RPMI7951 (cell line): ENCODE data around the gene MXD4. TPM values are rescaled to one million over a fixed set of nuclear protein-coding genes. Genes with fewer than 3 reads are reported as not detected.

Source experiments
- DNase-seq: peaks from one replicate; pipeline ENCODE4 v3.0.0-alpha.2; 2012; ENCODE audit warnings: low read depth
- total RNA-seq: library from RNA; depleted of rRNA; stranded (reverse); fragments of >200 nt; shearing (Covaris generic); gene quantifications from 2 replicates; pipeline ENCODE4 v1.2.3, GENCODE V29; 2014; rRNA removed

MXD4 gene, protein sequence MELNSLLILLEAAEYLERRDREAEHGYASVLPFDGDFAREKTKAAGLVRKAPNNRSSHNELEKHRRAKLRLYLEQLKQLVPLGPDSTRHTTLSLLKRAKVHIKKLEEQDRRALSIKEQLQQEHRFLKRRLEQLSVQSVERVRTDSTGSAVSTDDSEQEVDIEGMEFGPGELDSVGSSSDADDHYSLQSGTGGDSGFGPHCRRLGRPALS
- total RNA-seq, result 16.2 and 17.2 TPM in 2 replicates

DNA sequence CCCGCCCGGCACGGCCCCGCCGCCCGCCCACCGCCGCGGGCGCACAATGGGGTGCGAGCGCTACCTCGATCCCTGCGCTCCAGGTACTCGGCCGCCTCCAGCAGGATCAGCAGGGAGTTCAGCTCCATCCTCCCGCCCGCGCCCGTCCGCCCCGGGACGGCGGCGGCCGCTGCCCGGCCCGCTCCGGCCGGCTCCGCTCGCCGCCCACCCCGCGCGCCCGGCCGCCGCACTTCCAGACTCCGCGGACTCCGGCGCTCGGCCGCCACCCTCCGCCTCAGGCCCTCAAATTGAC, at the start of gene MXD4:
Gene MXD4 (minus strand): TSS at position 257 of the 292 bp plus-strand sequence. CDS start 129 bp downstream, at position 128.
- DNase-seq, result no peak

DNA sequence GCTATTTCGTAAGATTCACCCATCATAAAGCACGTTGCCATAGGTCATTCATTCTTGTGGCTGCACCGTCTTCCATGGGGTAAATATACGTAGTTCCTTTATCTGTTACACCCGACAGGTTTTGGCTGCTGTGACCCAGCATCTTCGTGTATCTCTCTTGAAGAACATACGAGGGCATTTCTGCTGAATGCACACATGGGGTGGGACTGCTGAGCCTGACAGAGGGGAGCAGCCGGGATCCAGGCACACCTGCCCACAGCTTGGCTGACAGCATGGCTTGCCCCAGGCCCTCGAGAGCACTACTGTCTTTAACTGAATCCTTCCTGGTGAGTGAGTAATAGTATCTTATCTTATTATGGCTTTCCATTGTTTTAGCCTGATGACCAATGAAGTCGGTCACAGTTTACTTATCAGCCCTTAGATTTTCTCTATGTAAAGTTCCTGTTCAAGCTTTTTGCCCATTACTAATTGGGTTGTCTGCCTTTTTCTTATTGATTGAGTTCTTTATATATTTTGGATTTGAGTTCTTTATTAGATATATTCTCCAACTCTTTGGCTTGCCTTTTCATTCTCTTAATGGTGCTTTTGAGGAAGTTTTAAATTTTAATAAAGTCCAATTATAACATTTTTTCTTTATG, 45.0 kb upstream of the MXD4 start:
- no peak for DNase-seq

DNA sequence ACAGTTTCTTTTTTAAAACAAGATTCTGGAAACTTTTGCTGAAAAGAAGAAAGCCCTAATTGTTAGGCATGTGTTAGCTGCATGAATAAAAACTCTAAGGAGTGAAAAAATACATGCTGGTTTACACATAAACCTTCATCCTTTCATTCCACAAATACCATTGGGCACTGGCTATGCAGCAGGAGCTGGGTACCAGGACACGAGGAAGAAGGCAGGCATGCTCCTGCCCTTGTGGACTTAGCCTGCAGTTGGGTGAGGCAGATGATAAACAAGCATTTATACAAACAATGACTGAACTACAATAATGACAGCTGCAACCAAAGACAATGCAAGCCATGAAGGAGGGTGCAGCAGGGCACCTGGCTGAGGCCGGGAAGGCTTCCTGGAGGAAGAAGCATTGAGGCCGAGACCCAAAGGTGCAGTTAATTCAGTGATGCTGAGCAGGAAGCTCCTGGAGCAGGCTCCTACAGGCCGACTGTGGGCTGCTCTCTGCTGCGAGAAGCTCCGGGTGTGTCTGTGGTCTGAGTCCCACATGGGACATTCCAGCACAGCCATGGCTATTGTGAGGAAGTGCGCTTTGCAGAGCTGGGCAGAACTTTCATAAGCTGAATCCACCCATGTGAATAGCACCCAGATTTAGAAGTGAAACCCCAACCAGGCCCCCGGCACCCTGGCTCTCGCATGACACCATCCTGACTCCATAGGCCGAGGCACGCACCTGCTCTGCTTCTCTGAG, 44.0 kb upstream of the MXD4 start:
- peak; percentile 51 for DNase-seq

DNA sequence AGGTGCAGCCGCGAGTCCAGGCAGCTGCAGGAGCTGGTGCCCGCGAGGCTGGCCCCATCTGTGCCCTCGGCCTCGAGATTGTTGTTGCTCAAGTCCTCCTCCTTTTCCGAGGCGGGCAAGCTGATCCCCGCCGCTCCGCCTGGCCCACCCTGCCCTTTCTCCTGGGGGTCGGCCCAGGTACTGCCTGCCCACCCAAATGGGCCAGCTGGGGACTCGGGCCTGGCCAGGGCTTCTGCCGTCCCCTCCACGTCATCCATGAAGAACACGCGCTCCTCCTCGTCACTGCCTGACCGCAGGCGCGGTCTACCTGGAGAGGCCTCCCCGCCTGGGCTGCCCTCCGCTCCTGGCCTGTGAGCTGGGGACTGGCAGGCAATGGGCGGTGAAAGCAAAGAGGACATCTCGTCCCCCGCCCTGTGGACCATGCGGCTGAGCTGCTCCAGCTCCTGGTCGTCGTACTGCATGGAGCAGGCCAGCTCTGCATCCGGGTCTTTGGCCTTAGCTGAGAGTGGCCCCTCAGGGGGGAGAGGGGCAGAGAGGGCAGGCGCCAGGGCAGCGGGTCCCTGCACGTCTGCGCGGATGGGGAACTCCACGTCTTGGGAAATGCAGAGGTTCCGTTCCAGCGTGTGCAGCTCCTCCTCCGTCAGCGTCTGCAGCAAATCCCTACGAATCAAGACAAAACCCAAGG, 43.1 kb upstream of the MXD4 start:
- no peak for DNase-seq

DNA sequence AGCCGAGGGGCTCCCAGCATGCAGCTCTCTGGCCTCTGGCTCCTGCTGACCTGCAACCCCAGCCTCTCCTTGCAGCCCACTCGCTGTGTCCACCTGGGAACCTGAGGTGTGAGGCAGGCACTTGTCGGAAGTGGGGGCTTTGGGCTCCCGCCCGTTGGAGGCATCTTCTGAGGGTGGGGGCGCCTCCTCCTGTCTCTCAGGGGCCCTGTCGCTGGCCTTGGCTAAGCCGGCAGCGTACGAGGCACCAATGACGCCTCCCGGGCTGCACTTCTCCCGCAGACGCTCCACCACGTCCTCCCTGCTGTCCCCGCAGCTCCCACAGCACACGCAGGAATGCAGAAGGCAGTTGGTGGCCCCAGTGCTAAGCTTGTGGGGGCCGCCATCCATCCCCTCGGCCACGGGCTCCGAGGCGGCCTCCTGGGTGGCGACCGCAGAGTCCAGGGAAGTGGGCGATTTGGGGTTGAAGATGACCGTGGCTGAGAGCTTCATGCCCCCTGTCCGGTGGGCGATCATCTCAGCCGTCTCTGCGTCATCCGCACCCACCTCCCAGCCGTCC, 42.5 kb upstream of the MXD4 start:
- no peak for DNase-seq

DNA sequence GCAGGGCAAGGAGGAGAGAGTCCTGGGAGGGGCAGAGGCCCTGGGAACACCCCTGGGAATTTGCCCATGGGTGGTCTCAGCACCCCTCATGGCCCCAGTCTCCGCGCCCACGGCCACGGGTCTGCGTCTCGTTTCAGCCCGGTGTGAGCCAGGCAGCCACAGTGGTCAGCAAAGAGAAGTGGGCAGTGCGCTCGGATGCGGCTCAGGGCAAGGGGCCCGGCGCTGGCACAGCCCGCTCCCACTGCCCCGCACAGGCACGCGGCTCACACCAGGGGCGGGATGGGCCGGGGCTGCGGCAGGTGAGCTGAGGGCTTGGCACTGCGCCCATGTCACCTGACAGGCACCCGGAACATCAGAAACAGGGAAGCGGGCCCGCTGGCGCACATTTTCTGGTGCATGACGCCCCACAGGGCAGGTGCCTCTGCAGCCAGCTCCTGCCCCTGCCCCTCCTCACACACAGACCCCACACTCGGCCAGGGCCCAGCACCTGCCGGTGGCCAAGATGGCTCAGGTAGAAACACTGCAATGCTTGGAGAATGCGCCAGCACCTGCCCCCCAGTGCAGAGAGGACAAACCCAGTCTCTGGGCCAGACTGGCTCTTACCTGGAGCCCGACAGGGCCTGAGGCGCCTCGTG, 41.9 kb upstream of the MXD4 start:
- no peak for DNase-seq

DNA sequence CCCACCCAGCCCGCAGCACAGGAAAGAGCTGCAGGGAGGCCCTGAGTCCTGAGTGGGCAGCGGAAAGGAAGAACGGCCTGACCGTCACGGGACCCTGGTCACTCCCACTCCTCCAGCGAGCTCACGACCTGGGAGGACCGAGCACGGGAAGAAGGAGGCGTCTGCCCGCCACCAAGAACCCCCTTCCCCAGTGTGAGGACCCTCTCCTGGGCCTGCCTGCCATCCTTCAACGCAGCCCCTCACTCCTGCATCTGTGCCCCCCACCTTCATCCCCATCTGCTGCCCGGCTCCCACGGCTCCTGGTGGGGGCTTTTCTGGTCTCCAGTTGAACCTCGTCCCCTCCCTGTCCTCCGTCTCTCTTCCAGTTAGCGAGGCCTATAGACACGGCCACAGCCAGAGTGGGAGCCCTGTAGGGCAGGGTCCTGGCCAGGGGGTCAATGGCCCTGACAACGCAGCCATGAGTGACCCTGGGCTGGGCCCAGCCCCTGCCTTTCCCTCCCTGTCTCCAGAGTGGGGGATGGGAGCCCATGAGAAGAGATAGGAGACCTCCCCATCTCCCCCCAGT, 41.3 kb upstream of the MXD4 start:
- DNase-seq, result no peak

DNA sequence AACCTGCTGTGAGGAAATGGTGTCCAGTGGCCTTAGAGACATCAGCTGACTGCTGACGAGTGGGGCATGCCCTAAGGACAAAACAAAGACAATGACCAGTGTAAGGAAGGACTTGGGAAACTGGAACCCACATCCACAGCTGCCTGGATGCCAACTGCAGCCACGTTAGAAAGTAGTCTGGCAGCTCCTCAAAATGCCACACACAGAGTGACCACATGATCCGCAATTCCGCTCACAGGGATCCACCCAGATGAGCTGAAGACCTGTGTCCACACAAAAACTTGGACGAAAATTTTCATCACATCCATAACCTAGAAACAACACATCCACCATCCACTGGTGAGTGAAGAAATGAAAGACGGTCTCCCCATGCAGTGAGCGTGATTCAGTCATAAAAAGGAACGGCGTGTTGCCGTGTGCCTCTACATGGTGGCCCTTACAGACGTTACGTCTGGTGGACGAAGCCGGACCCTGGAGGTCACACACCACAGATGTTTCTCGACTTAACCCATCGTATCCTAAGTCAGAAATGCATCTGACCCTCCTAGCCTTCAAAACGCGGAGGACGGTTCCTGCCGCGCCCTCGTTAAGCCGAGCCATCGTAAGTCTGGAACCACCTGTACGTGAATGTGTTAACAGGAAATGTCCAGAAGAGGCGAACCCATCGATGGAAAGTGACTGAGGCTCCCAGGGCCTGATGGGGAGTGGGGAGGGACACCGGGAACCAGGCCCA, 40.6 kb upstream of the MXD4 start:
- DNase-seq, result no peak

DNA sequence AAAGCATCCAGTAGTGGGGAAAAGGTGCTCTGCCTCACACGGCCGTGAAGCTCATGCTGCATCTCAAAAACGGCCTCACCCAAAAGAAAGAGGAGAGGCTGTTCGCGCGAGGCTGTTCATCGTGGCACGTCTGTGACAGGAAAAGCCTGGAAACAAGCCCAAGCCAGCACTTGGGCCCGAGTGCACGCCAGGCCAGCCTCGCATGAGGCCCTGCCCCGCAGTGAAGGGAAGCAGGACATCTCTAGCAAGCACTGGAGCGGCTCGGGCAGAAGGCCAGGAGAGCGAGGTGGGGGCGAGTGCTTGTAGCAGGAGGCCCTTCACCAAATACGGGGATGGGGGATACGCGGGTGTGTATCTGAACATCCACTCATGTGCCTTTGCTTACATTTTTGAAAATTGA, 39.9 kb upstream of the MXD4 start:
- DNase-seq, result no peak

DNA sequence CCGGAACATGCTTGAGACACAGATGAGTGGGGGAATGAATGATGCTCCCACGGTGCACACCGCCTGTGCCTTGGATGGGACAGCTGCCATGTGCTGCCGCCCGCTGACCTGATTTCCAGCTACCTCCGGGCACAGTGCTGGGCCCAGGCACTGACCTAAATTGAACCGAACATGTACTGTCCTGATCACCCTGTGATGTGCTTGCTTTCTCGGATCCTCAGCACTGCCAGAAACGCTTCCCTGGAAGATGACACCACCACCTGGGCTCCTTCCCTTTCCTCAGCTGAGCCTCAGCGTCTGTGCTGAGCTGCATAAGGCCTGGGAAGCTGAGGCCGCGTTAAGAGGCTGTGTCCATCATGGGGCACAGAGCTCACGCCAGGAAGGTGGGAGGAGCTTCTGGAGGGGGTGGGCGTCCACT, 39.3 kb upstream of the MXD4 start:
- no peak for DNase-seq

DNA sequence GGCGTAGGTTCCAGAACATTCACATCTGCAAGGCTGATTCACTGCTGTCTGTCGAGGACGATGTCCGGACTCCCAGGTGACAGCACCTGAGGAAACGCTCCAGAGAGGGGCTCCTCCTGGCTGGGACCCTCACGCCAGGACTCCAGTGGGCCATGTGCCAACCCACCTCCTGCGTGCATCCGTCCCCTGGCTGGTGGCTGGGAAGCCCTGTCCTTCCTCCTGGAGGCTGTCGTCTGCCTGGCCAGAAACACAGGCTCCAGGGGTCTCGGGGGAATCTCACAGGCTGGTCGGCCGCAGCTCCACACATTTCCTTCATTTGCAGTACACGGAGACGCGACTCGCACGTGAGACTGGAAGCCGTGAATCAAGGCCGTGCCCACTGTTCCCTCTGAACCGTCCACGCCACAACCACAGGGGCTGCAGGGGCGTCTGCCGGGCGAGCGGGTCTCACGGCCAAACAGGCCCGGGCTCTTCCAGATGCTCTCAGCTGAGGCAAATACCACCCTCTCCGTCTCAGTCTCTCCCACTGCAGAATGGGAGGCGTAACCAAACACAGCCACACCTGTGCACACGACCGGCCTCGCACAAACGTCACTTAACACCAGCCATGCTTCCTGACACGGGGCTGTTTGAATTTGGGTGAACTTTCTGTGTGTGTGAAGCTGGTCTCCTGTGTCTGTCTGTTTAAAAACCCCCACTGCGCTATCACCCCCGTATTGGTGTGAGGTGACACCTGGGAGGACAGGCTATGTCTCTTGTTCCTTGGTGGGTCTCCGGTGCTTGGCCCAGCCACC, 38.7 kb upstream of the MXD4 start:
- DNase-seq, result no peak

DNA sequence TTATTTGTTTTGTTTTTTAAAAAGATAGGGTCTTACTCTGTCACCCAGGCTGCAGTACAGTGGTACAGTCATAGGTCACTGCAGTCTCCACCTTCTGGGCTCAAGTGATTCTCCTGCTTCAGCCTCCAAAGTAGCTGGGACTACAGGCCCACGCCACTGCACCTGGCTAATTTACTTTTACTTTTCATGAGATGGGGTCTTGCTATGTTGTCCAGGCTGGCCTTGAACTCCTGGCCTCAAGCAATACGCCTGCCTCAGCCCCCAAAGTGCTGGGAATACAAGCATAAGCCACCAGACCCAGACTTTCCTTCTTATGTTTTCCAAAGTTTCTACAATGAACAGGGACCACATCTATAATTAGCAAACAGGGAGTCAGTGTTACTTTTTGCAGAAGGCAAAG, 37.9 kb upstream of the MXD4 start:
- DNase-seq, result no peak

DNA sequence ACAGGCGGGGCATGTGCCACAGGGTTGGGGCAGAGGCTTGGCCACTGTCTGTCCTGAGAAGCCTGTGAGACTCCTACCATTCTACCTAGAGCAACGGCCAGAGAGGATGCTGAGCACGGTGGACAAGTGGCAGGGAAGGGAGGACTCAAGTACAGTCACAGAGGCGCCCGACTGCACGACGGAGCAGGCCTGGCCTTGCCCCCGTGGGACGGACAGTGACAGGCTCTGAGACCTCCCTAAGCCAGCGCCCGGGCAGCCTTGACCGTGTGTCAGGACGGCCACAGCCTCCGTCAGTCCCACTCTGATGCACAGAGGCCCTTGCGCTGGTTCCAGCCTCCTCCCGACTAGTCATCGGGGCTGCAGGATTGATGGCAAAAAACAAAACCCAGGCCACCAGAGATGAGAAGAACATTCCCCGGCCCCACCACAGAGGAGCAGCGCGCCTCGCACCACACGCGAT, 36.7 kb upstream of the MXD4 start:
- DNase-seq, result no peak

DNA sequence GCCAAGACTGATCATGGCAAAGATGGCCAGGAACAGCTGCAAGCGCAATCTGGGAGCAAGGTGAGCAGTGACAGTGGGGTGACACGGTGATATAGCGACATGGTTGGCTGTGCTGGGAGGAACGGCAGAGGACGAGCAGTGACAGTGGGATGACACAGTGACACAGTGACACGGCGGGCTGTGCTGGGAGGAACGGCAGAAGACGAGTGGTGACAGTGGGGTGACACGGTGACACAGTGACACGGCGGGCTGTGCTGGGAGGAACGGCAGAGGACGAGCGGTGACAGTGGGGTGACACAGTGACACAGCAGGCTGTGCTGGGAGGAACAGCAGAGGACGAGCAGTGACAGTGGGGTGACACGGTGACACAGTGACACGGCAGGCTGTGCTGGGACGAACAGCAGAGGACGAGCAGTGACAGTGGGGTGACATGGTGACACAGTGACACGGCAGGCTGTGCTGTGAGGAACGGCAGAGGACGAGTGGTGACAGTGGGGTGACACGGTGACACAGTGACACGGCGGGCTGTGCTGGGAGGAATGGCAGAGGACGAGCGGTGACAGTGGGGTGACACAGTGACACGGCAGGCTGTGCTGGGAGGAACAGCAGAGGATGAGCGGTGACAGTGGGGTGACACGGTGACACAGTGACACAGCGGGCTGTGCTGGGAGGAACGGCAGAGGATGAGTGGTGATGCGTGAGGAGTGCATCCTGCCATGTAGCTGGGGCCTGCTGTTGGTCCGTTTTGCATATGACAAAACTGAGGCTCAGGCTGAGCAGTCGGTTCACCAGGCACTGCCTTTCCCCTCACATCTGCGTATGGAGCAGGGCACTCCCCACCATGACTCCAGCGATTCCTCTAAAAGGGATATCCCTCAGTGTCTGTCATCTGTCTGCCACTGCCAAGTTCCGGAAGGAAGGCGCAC, 36.0 kb upstream of the MXD4 start:
- no peak for DNase-seq

DNA sequence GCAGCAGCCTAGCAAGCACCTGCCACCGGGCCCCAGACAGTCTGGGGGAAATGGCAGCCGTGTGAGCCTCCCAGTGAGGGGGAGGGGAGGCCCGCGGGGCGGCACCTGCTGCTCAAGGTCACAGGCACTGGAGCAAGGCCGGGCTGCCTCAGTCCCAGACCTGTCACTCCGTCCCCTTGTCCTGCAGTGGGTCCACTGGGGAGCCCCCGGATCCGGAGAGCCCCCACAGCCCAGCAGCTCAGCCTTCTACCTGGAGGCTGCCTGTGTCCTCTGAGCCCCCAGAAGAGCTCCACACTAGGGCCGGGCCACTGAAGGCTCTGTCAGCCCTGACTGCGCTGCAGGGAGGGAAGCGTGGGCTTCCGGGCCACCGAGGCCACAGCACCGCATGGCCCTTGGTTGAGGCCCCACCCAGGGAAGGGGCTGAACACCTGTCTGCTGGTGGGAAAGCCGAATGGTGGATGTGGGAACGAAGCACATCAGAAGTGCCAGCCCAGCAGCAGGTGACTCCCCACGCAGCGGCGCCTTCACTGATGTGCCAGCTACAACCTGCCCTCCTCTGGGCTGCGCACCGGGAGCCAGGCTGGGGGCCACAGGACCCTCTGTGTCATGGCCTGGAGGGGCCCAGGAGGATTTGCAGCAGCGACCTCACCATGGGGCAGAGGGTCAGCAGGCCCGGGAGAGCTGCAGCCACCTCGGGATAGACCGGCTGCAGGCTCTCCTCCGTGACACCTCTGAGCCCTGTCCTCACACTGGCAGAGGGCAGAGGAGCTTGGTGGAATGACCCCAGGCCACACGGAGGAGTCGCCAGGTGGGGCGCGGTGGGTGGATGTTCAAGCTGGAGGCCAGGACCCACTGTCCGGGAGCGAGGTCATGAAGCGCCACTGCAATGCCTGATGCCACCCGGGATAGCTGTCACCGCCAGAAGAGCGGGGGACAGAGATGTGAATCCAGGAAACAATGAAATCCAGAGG, 35.0 kb upstream of the MXD4 start:
- DNase-seq, result no peak

DNA sequence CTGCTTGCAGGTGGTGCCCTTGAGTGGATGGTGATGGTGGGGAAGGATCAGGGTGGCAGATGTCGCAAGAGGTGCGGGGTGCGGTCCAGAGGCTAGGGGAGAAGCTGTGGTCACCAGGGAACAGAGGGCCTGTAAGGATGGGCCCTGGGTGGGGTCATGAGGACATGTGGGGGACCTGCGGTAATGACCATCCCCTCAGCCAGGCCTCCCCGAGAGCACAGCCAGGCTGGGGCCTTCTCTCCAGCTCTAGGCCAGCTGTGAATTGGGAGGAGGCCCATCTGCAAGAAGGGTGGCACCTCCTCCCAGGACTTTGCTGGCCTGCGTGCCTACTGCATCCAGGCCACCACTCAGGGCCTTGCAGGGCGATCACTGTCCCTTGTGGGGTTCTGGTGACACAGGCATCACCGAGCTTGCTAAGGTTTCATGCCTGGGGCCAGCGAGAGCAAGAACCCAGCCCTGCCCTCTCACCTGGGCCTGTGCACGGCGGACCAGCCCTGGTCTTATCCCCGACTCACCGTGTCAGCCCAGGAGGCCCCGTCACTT, 34.1 kb upstream of the MXD4 start:
- DNase-seq, result no peak

DNA sequence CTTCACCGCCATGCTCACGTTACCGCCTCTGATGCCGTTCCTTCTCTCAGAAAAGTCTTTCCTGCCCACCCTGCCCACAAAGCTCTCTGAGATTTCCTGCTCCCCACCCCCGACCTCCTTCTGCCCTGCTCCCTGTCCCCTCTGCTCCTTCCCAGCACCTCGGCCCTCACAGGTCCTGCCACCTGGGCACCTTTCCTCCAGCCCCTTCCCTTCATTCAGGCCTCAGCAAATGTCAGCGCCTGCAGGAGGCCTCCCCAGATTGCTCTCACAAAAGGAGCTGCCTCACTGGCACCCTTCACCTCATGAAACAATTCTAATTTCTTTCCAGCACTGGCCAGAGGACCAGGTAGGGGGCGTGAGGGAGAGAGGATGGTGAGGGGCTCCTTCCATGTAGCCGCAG, 33.6 kb upstream of the MXD4 start:
- DNase-seq, result no peak
